GM10266 (cell line): ENCODE measurements around the gene DAPK1.

Experiments used
- DNase-seq: peaks from one replicate; pipeline ENCODE4 v3.0.0; 2012; ENCODE audit errors: extremely low spot score
- TF ChIP-seq, protein P1 (sequence below): IDR thresholded peaks from 2 replicates; pipeline ENCODE4 v1.5.1; 2012; ENCODE audit warnings: mild to moderate bottlenecking, low read depth; ENCODE audit not compliant: control insufficient read depth, insufficient read depth; ENCODE audit errors: missing control alignments

Gene DAPK1

GRCh38 chr9:87579781-87580541 lies 82.3 kb downstream of the DAPK1 start:
- no peak for DNase-seq
- TF ChIP-seq, protein P1, sequence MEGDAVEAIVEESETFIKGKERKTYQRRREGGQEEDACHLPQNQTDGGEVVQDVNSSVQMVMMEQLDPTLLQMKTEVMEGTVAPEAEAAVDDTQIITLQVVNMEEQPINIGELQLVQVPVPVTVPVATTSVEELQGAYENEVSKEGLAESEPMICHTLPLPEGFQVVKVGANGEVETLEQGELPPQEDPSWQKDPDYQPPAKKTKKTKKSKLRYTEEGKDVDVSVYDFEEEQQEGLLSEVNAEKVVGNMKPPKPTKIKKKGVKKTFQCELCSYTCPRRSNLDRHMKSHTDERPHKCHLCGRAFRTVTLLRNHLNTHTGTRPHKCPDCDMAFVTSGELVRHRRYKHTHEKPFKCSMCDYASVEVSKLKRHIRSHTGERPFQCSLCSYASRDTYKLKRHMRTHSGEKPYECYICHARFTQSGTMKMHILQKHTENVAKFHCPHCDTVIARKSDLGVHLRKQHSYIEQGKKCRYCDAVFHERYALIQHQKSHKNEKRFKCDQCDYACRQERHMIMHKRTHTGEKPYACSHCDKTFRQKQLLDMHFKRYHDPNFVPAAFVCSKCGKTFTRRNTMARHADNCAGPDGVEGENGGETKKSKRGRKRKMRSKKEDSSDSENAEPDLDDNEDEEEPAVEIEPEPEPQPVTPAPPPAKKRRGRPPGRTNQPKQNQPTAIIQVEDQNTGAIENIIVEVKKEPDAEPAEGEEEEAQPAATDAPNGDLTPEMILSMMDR: no peak

DNA sequence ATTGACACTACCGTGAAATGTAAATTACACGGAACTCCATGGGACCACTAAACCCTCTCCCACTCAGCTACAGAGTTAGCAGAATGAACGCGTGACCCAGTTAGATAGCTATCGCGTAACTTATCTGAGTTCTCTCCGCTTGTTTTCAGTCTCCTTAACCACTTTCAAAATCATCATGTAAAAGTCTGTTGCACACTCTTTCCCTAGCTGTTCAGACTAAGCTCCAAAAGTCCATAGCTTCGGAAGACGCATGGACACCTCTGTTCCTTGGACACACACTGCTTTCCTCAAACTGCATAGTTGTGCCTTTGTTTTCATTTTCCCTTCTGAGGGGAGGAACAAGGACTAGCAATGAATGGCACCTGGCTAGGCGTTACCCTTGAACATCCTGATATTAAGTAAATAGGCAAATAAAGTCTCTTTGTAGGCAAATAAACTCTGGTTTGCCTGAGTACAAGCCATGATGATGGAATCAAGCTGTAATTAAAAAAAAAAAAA lies 83.3 kb downstream of the DAPK1 start:
- TF ChIP-seq, protein P1: no peak

GRCh38 chr9:87581513-87581912 lies 83.8 kb downstream of the DAPK1 start:
- no peak for DNase-seq
- TF ChIP-seq, protein P1: no peak

More for the DNA sequence above, 83.3 kb downstream of the DAPK1 start:
- no peak for DNase-seq

DNA sequence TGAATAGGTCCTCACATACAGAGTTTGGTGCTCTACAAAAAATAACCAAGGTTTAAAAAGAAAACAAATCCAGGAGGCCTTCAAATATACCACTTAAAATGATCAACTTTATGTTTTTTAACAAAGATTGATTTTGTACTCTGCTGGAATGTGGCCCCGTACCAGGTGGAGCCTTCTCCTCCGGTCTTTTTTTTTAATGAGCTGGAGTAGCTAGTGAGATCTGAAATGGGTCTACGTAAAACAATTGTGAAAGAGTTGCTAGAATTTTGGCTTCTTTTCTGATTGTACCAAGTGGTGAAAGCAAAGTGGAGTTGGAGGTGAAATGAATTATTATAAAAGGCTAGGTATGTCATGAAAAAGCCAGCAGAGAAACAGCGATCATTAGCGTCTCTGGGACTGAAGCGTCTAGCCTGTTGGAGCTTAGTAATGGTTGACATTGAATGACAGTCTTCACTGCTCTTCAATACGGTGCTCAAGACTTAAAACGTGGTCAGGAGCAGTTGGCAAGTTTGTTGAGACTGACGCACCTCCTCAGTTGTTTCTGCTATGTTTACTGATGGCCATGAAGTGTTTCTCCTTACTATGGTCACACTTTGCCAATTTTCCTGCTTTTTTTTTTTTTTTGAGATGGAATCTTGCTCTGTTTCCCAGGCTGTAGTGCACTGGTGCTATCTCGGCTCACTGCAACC lies 84.4 kb downstream of the DAPK1 start:
- TF ChIP-seq, protein P1: no peak
- no peak for DNase-seq

- TF ChIP-seq, protein P1: no peak
- no peak for DNase-seq
These were observed 86.7 kb downstream of the DAPK1 start for GRCh38 chr9:87584326-87584725.

DNA sequence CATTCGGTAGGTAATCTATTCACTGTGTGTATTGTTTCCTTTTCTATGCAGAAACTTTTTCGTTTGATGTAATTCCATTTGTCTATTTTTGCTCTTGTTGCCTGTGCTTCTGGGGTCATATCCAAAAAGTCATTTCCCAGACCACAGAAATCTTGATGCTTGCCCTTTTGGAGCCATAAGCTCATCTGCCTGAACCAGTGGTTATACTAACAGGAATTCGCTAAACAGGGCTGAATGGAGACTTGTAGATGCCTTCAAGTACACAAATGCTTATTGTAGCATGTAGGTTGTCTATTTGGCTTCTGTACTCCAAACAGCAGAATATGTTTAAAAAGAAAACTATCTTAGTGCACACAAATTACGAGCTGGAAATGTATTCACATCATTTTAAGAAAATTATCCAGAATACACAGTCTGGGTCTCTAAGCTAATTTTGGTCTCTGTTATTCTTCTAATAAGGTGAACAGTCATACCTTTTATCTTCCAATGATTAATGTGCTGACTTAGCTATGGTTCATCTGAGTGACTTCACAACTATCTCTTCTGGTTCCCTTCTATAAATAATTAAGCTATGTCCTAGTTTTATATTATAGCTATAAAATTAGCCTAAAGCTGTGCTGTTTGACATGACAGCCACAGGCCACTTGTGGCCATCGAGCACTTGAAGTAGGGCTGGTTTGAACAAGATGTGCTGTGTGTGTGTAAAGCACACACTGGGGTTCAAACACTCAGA lies 87.6 kb downstream of the DAPK1 start:
- no peak for DNase-seq

More for the DNA sequence above, 87.6 kb downstream of the DAPK1 start:
- TF ChIP-seq, protein P1: no peak
